Measurements from ENCODE around the gene RAET1L. TPM values are rescaled to one million over a fixed set of nuclear protein-coding genes. Genes with fewer than 3 reads are reported as not detected.
A peak's percentile ranks its signal among the peaks of the same experiment; 100 is the strongest.
"Not testable (repeated sequence)": the region's sequence is repeated elsewhere in the genome, so short reads cannot be mapped to it uniquely, and the experiment has no call there.

The RAET1L gene, protein sequence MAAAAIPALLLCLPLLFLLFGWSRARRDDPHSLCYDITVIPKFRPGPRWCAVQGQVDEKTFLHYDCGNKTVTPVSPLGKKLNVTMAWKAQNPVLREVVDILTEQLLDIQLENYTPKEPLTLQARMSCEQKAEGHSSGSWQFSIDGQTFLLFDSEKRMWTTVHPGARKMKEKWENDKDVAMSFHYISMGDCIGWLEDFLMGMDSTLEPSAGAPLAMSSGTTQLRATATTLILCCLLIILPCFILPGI
- total RNA-seq (not detected), polyA plus RNA-seq (not detected)

DNA sequence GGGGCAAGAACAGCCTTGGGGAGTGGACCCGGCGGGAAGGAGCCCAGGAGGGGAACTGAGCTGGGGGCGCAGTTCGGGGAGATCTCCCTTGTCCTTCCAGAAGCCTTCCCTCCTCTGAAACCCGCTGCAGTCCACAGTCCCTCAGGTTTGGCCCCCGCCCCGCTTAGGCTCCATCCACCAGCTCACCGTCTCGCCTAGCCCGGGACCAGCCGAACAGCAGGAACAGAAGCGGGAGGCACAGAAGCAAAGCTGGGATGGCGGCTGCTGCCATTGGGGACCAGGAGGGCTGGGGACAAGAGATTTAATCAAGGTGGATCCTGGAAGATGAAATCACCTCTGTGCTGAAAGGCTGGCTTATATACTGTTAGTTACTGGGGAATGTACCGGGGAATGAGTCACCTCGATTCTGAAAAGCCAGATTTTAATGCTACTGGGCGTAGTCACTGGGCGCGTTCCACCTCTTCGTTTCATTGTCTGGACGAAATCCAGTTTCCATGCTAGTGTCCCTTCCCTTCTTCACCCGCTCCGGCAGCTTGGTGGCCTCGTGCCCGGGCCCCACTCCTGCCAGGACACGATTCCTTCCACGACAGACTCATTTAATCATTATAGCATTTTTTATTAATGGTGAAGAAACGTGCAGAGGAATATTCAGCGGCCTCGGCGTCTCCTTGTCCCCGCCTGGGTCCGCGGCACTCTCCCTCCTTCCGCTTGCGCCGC, at the start of gene RAET1L:
Gene RAET1L (minus strand): TSS at position 332 of the 717 bp plus-strand sequence. CDS start 61 bp downstream, at position 271.
- H3K27ac ChIP-seq (ENCODE audit: low read depth), result no peak within 1 kb of the TSS
- no peaks in the 10 kb centered on the region for H3K36me3 ChIP-seq (ENCODE audit: insufficient read depth)
- H3K4me3 ChIP-seq (ENCODE audit: low read depth, low read length), result no peak within 1 kb of the TSS
- DNase-seq (ENCODE audit: extremely low spot score), result peak; percentile 61
- WGBS, result 3% methylated on average over 36 of the region's 36 CpGs
- H3K4me1 ChIP-seq (ENCODE audit: insufficient read depth), result no peaks in the 10 kb centered on the region

DNA sequence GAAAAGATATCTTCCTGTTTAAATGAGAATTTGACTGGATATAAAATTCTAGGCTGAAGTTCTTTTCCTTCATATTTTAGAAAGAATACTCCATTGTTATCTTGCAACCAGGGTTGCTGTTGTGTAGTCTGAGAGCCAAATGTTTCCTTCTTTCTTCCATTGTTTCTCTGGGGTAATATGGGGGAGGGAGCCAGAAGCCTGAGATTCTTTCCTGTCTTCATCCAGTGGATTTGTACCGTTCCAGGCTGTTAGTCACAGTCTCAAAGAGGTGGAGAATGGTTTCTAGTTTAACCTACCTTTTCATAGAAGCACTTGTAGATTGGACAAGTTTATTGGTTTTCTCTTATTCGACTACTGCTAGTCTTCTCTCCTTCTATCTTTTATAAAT, 49.7 kb upstream of the RAET1L start:
- no peaks in the 10 kb centered on the region for H3K4me1 ChIP-seq (ENCODE audit: insufficient read depth)
- H3K4me3 ChIP-seq (ENCODE audit: low read depth, low read length), result no peak overlapping the region
- DNase-seq (ENCODE audit: extremely low spot score), result no peak
- WGBS, result 43% methylated on average over 2 of the region's 2 CpGs
- H3K27ac ChIP-seq (ENCODE audit: low read depth), result no peak overlapping the region
- no peaks in the 10 kb centered on the region for H3K36me3 ChIP-seq (ENCODE audit: insufficient read depth)

DNA sequence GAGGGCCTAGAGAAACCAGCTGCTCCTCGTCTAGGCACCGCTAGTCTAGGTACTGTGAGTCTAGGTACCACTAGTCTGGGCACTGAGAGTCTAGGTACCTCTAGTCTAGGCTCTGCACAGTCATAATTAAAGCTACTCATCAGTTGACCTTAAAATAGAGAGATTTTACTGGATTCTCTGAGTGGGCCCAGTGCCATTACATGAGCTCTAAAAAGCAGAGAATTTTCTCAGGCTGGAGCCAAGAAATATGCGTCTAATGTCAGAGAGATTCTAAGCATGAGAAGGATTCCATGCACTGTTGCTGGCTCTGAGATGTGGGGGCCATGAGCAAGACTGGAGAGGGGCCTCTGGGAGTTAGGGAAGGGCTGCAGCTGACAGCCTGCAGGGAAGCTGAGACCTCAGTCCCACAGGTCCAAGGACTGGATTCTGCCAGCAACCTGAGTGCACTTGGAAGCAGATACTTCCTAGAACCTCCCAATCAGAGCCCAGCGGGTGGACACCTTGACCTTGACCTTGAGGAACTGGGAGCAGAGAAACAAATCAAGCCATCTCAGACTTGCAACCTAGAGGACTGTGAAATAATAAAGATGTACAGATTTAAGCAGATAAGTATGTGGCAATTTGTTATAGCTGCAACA, 49.2 kb upstream of the RAET1L start:
- not testable (repeated sequence) for DNase-seq (ENCODE audit: extremely low spot score); H3K4me3 ChIP-seq (ENCODE audit: low read depth, low read length); H3K36me3 ChIP-seq (ENCODE audit: insufficient read depth); H3K4me1 ChIP-seq (ENCODE audit: insufficient read depth); H3K27ac ChIP-seq (ENCODE audit: low read depth)
- 84% methylated on average over 4 of the region's 4 CpGs for WGBS

DNA sequence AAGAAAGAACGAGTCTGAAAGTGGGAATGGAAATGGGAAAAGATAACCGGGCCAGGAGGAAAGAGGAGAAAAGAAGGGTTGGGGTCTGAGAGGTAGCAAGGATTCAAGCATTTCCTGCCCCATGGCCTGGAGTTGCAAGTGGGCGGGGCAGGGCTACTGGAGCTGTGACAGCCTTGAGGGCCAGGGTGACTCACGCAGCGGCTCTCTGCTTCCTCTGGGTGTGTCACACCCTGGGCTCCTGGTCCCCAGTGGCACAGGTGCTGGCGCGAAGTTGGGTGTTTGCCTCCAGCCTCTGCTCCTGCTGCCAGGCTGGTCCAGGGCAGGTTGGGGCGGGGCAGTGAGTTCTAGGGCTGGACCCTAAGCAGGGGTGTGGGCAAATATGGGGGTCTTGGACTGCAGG, 46.9 kb upstream of the RAET1L start:
- no peak for DNase-seq (ENCODE audit: extremely low spot score)
- H3K4me1 ChIP-seq (ENCODE audit: insufficient read depth), result peaks cover 2% of the 10 kb centered on the region
- WGBS, result 73% methylated on average over 8 of the region's 8 CpGs
- H3K4me3 ChIP-seq (ENCODE audit: low read depth, low read length), result no peak overlapping the region
- H3K36me3 ChIP-seq (ENCODE audit: insufficient read depth), result no peaks in the 10 kb centered on the region
- no peak overlapping the region for H3K27ac ChIP-seq (ENCODE audit: low read depth)

DNA sequence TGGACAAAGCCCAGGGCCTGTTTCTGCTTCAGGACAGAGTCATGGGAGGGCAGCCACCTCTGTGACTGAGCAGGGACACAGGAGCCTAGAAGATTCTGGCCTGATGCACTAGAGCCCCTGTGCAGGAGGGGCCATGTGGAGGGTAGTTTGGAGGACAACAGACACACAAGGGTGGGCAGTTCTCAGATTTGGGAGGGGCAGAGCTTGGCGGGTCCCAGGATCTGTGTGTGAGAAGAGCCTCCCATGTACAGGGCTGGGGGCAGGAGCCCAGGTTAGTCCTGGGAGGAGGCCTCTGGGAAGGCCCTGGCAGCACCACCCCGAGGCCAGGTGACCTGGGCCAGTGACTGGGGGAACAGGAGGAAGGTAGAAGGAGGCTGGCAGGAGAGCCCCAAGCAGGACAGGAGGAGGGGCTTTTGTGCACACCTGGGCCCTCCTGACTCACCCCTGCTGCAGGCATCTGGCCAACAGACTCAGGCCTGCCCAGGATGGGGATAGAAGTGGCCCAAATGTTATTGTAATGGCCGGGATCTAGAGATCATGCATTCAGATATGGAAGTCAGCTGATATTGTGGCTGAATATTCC, 45.0 kb upstream of the RAET1L start:
- peaks cover 2% of the 10 kb centered on the region for H3K4me1 ChIP-seq (ENCODE audit: insufficient read depth)

DNA sequence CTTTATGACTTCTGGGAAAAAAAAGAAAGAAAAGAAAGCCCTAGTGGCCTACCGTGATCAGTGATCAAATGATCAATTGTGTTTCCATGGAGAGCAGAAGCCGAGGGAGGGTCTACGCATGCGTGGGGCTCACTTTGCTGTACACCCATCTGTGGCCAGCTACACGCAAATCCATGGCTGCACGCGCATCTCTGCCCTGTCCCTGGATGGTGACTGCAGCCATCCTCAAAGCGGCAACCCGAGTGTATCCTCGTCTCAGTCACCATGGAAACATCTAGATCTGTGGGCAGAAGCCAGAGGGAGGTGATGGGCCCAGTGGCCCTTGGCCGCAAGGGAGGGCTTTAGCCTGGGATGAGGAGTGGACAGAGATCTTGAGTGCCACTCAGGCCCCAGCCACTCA, 44.4 kb upstream of the RAET1L start:
- 84% methylated on average over 11 of the region's 11 CpGs for WGBS
- Histone ChIP-seq H3K36me3 (ENCODE audit: insufficient read depth) (no peaks in the 10 kb centered on the region), H3K4me3 (ENCODE audit: low read depth, low read length) (no peak overlapping the region), H3K27ac (ENCODE audit: low read depth) (no peak overlapping the region), H3K4me1 (ENCODE audit: insufficient read depth) (peaks cover 2% of the 10 kb centered on the region)
- no peak for DNase-seq (ENCODE audit: extremely low spot score)

More for the DNA sequence above, 45.0 kb upstream of the RAET1L start:
- 85% methylated on average over 3 of the region's 3 CpGs for WGBS
- Histone ChIP-seq H3K36me3 (ENCODE audit: insufficient read depth) (no peaks in the 10 kb centered on the region), H3K27ac (ENCODE audit: low read depth) (no peak overlapping the region), H3K4me3 (ENCODE audit: low read depth, low read length) (no peak overlapping the region)
- no peak for DNase-seq (ENCODE audit: extremely low spot score)

DNA sequence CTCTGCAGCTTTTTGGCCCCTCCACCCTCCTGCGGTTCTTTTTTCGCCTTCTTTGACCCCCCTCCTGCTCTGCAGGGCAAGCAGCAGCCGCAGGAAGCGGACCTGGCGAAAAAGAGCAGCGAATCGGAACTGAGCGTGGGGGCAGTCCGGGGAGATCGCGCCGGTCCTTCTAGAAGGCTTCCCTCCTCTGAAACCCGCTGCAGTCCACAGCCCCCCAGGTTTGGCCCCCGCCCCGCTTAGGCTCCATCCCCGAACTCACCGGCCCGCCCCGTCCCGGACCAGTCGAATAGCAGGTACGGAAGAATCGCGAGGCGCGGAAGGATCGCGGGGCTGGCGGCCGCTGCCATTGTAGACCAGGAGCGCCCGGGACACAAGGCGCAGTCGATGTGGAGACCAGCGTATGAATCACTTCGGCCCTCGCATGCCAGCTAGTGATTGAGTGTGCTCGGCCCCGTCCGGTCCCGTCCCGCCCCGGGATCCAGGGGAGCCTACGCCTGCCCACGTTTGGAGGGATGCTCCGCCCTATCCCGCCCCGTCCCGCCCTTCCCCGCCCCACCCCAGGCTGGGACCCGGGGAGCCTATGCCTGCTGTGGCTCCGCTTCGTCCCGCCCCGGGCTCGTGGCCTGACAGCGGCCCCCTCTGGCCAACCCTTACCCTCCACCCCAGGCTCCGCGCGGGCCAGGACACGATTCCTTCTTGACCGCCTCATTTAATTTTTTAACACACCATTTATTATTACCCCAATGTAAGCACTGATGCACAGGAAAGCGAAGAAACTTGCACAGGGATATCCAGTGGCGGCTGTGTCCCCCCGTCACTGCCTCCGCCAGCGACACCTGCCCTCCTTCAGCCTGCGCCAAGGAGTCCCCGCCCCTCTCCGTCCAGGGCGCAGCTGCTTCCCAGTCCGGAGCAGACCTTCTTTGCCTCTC, 43.7 kb upstream of the RAET1L start, which contains the start of gene ULBP3:
Gene ULBP3 (minus strand): TSS at position 402 of the 929 bp plus-strand sequence. CDS start 55 bp downstream, at position 347.
- 2% methylated on average over 72 of the region's 72 CpGs for WGBS
- Histone ChIP-seq H3K36me3 (ENCODE audit: insufficient read depth) (no peaks in the 10 kb centered on the region), H3K27ac (ENCODE audit: low read depth) (no peak within 1 kb of the TSS), H3K4me3 (ENCODE audit: low read depth, low read length) (peak within 1 kb of the TSS; percentile 57), H3K4me1 (ENCODE audit: insufficient read depth) (peaks cover 2% of the 10 kb centered on the region)
- DNase-seq (ENCODE audit: extremely low spot score), result peak; percentile 71

DNA sequence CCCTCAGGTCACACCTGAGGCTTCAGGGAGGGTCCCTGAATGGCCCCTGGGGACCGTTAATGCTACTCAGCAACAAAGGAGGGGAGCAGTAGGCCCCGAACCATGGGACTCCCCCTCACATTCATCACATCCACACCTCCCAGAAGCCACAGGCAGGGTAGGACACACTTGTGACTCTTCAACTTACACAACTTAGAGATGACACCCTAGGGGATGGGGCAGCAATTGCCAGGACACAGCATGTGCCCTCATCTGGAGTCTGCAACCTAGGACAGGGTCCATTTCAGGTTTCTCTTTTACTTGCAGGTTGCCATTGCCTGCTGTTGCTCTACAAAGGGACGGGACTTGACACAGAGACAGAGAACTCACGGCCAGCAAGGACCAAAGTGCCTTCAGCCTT, 42.8 kb upstream of the RAET1L start:
- WGBS, result 60% methylated on average over 4 of the region's 4 CpGs
- DNase-seq (ENCODE audit: extremely low spot score), result no peak
- H3K27ac ChIP-seq (ENCODE audit: low read depth), result no peak overlapping the region
- peak overlapping the region; percentile 57 for H3K4me3 ChIP-seq (ENCODE audit: low read depth, low read length)
- no peaks in the 10 kb centered on the region for H3K36me3 ChIP-seq (ENCODE audit: insufficient read depth)
- peaks cover 2% of the 10 kb centered on the region for H3K4me1 ChIP-seq (ENCODE audit: insufficient read depth)

DNA sequence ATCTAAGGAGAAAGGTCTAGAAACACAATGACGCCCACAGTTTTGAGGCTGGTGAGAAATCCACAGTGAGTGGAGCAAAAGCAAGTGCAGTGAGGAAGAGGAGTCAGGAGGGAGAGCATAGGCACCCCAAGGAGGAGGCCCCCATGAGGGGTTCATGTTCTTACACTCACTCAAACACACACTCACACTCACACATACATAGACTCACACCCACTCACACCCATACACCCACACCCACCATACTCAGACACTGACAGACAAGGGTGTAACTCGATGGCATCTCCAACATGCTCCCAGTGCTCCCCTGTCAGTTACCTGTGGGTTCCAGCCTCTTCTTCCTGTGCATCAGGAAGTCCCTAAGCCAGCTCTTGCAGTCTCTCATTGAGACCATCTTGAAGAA, 39.8 kb upstream of the RAET1L start:
- no peak overlapping the region for H3K4me3 ChIP-seq (ENCODE audit: low read depth, low read length)
- no peak overlapping the region for H3K27ac ChIP-seq (ENCODE audit: low read depth)
- H3K4me1 ChIP-seq (ENCODE audit: insufficient read depth), result peaks cover 2% of the 10 kb centered on the region
- no peaks in the 10 kb centered on the region for H3K36me3 ChIP-seq (ENCODE audit: insufficient read depth)
- no peak for DNase-seq (ENCODE audit: extremely low spot score)
- 89% methylated on average over 2 of the region's 2 CpGs for WGBS

DNA sequence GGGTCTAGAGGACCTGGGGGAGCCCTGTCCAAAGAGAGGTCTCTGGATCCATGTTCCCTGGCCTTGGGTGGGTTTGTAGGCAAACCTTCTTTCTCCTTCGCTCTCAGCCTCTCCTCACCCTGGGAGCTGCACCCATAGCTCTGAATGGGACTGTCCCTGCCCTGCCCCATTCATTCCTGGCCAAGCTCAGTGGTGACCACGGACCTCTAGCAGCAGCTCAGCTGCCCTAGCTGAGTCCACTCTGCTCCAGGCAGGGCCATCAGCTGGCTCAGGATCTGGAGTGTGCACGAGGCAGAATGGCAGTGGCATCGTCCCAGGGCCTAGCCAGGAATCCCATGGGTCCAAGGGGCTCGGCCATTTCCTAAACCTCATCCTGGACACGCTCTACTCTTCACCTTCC, 38.3 kb upstream of the RAET1L start:
- Histone ChIP-seq H3K4me1 (ENCODE audit: insufficient read depth) (peaks cover 2% of the 10 kb centered on the region), H3K27ac (ENCODE audit: low read depth) (no peak overlapping the region), H3K36me3 (ENCODE audit: insufficient read depth) (no peaks in the 10 kb centered on the region), H3K4me3 (ENCODE audit: low read depth, low read length) (no peak overlapping the region)
- no peak for DNase-seq (ENCODE audit: extremely low spot score)
- 95% methylated on average over 6 of the region's 6 CpGs for WGBS

DNA sequence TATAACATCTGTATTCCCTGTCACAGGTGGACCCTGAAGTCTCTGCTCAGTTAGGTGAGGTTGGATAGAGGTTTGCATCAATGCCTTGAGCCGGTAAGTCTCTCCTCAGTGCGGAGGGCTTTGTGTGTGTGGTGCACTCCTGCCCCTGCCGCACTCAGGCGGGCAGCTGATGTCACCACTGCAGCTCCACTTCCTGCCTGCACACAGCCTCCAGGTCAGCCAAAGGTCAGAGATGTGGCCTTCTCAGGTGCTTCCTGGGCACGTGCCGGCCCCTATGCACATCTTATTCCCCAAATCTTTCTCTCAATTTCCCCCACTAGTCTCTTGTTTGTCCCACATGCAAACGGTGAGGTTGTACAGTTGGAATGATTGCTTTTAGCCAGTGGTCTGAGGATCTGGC, 34.6 kb upstream of the RAET1L start:
- H3K27ac ChIP-seq (ENCODE audit: low read depth); H3K36me3 ChIP-seq (ENCODE audit: insufficient read depth); DNase-seq (ENCODE audit: extremely low spot score); H3K4me1 ChIP-seq (ENCODE audit: insufficient read depth); H3K4me3 ChIP-seq (ENCODE audit: low read depth, low read length): not testable (repeated sequence)
- 63% methylated on average over 7 of the region's 7 CpGs for WGBS

DNA sequence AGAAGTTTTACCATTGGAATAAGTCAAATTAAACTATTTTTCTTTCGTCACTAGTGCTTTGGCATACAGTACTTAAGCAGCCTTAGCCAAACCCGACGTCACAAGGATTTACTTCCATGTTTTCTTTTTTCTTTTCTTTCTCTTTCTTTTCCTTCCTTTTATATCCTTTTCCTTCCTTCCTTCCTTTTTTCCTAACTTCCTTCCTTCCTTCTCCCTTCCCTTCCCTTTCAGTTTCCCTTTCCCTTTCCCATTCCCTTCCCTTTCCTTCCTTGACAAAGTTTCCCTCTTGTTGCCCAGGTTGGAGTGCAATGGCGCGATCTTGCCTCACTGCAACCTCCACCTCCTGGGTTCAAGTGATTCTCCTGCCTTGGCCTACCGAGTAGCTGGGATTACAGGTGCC, 33.7 kb upstream of the RAET1L start:
- Histone ChIP-seq H3K4me3 (ENCODE audit: low read depth, low read length) (no peak overlapping the region), H3K4me1 (ENCODE audit: insufficient read depth) (no peaks in the 10 kb centered on the region), H3K36me3 (ENCODE audit: insufficient read depth) (no peaks in the 10 kb centered on the region), H3K27ac (ENCODE audit: low read depth) (no peak overlapping the region)
- DNase-seq (ENCODE audit: extremely low spot score), result no peak
- WGBS, result 92% methylated on average over 6 of the region's 6 CpGs

DNA sequence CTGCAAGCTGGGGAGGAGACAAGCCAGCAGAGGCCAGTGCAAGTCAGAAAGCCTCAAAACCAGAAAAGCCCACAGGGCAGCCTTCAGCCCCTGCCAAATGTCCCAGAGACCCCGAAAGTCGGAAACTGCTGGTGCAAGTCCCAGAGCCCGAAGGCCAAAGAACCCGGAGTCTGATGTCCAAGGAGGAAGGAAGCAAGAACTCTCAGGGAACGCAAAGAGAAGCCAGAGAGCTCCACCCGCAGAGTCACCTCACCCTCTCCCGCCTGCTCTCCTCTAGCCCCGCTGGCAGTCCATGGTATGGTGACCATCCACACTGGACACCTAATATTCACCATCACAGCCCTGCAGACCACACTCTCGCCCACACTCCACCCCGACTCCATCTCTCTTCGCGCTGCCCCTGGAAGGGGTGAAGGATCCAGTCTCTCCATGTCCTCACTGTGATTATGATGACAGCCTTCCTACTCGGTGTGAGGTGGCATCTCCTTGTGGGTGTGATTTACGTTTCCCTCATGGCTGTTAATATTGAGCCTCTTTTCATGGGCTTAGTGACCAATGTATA, 33.0 kb upstream of the RAET1L start:
- no peaks in the 10 kb centered on the region for H3K4me1 ChIP-seq (ENCODE audit: insufficient read depth)
- no peak overlapping the region for H3K4me3 ChIP-seq (ENCODE audit: low read depth, low read length)
- DNase-seq (ENCODE audit: extremely low spot score), result no peak
- H3K36me3 ChIP-seq (ENCODE audit: insufficient read depth), result no peaks in the 10 kb centered on the region
- H3K27ac ChIP-seq (ENCODE audit: low read depth), result no peak overlapping the region
- WGBS, result 86% methylated on average over 14 of the region's 14 CpGs
